ENCODE measurements around the gene SEPTIN11.

Gene SEPTIN11

DNA sequence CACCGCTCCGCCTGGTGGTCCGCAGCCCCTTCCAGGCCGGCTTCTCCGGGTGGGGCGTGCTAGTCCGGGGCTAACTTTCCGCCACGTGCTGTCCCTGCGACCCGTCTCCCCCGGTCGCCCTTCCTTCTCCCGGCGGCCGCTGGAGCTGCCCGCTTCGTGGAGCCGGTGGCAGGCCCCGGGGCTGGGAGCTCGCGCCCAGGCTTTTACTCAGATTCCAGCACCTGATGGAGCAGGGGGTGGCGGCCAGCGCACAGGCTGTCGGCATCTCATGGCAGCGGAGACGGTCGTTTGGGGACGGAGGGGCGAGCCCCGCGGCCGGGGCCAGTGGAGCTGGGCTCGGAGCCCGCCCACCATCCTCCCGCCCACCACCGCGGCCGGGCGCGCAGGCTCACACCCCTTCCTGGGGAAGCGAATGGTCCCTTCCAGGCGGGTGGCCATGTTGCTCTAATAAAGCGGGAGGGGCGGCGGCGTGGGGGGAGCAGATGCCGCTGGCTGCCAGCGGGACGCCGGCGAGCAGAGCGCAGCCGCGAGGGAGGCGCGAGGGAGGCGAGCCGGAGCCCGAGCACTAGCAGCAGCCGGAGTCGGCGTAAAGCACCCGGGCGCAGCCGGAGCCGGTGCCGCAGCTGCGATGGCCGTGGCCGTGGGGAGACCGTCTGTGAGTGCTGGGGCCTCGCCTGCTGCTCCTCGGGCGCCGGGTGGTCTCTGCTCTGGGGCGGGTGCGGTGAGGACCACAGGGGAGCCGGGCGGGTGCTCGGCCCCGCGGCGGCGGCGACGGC is at the start of gene SEPTIN11:
Gene SEPTIN11 (plus strand): TSS at position 477 of the 776 bp plus-strand sequence. CDS start 152 bp downstream, at position 629.
- peak; percentile 89 for DNase-seq

DNA sequence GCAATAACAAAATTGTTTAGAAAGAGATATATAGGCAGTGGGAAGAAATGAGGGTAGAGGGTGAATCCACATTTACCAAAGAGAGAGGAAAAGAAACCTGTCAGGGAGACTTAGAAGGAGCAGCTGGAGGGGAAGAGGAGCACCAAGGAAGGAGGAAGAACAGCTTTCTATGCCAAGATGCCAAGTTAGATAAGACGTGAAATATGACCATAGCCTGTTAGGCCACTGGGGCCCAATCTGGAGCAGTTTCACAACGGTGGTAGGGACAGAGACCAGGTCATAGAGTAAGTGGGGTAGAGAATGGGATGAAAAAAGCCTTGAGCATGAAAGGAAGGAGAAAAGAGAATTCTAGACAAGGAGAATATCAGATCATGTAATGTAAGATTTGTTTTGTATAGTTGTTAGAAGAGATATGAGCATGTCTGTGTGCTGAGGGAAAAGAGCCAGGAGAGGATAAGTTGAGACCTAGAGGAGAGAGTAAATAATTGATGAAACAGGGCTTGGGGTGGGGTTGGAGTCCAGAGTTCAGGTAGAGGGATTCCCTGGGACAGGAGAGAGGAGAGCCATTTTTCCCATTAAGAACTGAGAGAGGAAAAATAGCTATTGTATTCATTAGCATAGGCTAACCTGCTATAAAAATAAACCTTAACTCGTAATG is 47.2 kb upstream of the SEPTIN11 start:
- DNase-seq: no peak

DNA sequence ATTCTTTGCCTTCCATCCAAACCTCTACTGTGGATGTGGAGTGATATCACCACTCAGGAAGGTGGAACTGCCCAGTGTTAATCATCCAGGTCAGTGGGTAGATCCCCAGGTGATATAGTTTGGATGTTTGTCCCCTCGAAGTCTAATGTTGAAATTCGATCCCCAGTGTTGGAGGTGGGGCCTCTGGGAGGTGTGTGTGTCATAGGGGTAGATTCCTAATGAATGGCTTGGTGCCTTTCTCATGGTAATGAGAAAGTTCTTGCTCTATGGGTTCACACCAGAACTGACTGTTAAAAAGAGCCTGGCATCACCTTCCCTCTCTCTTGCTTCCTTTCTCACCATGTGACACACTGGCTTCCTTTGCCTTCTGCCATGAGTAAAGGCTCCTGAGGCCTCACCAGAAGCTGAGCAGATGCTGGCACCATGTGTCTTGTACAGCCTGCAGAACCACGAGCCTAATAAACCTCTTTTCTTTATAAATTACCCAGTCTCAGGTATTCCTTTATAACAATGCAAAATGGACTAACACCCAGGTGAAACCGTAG is 44.8 kb upstream of the SEPTIN11 start:
- no peak for DNase-seq

DNA sequence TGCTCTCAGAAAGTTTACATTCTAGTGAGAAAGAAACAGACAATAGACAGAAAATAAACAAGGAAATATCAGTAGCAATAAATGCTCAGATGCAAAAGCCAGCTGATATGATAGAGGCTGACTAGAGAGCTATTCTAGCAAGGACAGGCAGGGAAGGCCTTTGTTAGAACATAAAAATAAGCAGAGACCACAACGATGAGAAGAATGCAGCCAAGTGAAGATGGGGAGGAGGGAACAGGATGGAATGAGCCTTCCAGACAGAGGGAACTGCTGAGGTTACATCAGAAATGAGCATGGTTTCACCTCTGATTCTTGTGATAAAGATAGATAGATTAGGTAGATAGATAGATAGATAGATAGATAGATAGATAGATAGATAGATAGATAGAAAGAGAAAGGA is 44.0 kb upstream of the SEPTIN11 start:
- no peak for DNase-seq

DNA sequence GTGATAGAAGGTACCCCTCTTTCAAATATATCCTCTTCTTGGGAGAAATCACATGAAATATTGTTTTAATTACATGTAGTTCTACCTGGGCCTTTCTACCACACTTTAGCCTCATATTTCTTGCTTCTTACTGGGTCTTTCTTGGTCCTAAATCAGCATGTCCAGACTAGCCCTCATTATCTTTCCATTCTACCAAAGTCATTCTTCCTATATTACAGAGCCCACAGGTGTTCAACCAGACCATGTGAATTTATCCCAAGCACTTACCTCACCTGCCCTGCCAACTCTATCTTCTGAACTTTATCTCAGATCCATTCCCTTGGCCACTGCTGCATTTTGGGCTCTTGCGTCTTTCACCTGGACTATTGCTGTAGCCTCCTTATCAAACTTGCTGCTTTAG is 39.8 kb upstream of the SEPTIN11 start:
- no peak for DNase-seq

DNA sequence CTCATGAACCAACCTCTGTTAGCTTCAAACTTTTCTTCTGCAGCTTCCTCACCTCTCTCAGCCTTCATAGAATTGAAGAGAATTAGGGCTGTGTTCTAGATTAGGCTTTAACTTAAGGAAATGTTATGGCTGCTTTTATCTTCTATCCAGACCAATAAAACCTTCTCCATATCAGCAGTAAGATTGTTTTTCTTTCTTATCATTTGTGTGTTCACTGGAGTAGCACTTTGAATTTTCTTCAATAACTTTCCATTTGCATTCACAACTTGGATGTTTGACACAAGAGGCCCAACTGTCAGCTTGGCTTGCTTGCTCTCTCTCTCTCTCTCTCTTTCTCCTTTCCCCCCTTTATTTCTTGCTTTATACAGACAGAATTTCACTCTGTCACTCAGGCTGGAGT is 28.8 kb upstream of the SEPTIN11 start:
- no peak for DNase-seq

DNA sequence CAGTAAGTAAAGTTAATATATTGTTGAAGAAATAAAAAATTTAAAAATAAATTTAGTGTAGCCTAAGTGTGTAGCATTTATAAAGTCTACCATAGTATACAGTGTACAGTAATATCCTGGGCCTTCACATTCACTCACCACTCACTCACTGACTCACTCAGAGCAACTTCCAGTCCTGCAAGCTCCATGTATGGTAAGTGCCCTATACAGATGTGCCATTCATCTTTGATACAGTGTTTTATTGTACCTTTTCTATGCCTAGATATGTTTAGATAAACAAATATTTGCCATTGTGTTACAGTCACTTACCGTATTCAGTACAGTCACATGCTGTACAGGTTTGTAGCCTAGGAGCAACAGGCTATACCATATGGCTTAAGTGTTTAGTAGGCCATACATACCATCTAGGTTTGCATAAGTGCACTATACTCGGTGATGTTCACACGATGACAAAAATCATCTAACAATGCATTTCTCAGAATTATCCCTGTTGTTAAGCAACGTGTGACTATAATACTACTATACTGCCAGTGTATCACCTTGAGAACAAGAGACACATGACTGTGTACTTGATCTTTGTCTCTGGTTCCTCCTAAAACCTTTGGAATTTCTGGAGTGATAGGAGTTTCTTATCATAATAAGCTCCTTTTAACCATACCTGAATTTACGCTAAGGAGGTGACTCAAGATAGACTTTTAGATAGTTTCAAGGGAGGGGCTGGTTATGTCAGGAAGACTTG is 25.8 kb upstream of the SEPTIN11 start:
- no peak for DNase-seq

DNA sequence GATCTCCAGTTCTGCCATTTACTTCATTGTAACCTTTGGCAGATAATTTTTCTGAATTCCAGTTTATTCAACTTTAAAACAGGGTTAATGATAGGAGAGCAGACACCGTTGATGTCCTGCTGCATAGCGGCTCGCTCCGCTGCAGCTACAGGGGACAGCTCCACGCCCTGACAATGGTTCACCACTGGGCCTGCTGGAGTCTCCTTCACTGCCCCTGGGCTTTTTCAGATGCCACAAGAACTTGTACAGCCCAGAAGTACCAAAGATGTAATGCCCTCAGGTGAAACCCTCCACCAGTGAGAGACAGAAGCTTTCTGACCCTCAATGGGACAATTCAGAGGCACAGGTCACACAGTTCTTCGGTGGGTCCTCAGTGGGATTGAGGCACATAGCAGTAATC is 22.7 kb upstream of the SEPTIN11 start:
- DNase-seq: no peak

DNA sequence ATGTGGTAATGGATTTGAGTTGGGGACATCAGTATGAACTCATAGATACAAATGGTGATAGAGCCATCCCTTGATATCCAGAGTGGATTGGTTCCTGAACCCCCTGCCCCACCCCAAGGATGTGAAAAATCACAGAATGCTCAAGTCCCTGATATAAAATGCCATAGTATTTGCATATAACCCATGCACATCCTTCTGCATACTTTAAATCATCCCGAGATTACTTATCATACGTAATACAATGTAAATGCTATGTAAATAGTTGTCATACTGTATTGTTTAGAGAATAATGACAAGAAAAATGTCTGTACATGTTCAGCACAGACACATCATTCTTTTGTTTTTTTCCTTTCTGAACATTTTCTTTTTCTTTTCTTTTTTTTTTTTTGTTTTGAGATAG is 18.9 kb upstream of the SEPTIN11 start:
- no peak for DNase-seq

DNA sequence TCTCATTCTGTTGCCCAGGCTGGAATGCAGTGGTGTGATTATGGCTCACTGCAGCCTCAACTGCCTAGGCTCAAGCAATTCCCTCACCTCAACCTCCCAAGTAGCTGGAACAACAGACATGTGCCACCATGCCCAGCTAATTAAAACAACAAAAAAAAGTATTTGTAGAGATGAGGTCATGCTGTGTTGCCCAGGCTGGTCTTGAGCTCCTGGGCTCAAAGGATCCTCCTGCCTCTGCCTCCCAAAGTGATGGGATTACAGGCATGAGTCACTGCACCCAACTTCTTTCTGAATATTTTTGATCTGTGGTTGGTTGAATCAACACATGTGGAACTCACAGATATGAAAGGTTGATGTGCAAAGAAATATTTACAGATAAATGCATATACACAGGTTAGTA is 18.5 kb upstream of the SEPTIN11 start:
- no peak for DNase-seq

DNA sequence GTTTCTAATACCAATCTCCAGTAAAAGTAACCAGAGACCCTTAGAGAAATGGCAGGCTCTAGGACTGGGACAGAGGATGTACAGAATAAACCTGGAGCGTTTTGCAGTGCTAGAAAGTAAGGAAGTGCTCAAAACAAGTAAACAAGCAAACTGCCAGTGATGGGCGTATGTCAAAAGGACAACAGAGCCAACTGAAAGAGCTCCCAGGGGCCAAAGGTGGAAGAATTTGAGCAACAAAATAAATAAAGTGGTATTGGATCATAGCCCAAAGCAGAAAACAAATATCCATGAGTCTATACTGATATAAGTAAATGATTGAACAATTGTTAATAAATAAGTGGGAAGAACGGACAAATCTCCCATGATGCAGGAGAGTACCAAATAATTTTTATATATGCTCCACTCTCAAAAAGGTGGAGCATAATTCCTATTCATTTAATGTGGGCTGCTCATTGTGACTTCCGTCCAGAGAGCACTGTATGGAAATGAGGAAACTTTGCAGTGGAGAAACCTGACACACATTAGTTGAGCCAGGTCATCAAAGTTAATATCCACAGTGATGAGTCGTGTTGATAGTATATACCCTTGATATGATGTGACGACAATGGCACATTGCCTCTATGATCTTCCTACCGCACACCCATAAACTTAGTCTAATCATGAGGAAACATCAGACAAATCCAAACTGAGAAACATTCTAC is 17.8 kb upstream of the SEPTIN11 start:
- no peak for DNase-seq

DNA sequence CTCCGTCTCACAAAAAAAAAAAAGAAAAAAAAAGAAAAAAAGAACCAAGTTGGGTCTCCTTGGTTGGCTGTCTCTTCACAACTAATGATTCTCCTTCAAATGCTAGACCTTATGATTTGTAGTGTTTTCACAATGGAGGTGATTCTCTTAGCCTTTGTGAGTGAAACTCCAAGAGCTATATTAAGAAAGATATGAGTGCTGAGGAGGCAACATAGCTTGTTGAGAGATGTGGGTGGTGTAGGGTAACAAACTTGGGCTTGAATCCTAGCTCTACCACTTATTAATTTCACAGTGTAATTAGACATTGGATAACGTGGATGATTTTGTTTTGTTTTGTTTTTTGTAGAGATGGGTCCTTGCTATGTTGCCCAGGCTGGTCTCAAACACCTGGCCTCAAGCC is 10.4 kb upstream of the SEPTIN11 start:
- DNase-seq: no peak

DNA sequence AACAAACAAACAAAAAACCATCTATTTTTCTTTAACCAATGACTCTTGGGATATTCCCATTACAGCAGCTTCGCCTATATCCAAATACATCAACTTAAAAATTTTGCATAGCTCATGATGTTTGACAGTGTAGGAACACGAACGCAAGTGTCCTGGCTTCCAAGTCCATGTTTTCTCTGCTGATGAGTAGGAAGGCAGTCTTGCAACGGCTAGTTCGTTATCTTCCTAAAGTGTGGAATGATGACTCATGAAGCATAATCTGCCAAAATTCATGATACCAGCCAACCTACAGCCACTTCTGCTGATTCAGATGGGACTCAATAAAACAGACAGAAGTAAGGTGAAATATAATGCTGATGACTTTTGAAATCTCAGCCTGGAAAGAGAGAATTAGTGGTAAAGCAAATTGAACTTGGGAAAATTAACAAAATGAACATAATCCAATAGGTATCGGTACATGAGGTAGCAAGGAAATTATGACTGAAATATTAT is 6.4 kb upstream of the SEPTIN11 start:
- no peak for DNase-seq

DNA sequence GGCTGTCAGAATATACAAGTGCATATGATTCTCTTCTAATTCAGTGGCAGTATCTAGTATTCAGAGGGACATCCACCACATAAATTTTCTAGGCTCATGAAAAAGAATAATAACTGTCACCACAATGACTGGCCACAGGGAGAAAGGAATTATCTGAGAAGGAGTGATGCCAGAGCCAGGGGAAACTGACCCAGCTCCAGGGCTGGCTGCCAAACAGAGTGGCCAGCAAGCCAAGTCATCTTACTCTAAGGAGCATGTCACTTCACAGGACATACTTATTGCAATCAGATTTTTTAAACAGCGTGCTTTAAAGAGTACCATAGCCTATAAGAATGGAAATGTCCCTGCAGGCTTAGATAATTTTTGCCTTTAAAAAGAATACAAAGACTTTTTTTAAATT is 5.8 kb upstream of the SEPTIN11 start:
- DNase-seq: no peak

DNA sequence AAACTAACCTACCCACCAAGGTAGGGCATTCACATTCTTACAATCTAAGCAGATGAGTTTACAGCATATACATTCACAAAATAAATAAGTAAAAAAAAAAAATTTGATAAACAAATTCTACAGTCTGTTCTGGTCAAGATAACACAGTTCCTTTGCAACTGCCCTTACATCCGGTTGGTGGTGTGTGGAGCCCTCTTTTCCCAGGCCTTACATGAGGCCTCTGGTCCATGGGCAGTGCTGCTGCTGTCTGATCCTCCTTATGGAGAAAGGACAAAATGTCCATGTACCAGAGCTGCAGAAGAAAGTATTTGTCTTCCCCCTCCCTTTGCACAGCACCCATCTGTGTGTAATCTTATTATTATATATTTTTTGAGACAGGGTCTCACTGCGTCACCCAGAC is 2.2 kb upstream of the SEPTIN11 start:
- DNase-seq: no peak

DNA sequence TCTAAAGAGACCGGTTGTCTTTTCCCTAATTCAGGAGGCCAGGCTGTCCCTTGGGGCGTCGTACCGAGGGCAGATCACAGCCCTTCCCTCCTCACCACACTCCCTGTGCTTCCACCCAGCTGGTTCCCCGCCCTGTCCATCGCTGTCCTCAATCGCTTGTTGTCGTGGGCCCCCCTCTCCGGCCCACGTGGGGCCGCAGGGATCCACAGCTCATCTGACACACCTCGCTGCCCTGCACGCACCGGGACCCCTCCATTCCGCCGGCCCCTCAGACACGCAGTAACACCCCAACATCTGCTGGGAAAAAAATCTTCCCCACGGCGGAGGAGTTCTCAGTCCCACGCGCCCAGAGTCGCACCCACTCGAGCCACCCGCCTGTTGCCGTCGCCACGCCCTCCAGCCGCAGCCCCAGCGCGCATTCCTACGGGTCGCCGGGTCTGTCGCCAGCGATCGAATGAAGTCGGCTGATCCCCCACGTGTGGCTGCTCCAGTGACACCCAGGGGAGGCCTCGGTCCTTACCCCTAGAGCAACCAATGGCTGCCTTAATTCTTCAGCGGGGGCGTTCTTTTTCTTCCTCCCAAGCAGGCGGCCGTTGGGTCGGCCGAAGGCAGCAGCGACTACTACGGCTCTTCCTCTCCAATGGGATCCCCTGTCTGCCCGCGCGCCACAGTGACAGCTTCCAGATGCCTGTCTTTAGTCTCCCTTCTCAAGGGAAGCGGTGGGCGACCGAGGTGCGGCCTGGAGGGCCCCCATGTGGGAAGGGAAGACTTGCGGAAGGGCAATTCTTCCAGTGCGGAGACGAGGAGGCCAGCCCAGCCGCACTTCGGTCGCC is 893 bp upstream of the SEPTIN11 start:
- DNase-seq: peak; percentile 34

DNA sequence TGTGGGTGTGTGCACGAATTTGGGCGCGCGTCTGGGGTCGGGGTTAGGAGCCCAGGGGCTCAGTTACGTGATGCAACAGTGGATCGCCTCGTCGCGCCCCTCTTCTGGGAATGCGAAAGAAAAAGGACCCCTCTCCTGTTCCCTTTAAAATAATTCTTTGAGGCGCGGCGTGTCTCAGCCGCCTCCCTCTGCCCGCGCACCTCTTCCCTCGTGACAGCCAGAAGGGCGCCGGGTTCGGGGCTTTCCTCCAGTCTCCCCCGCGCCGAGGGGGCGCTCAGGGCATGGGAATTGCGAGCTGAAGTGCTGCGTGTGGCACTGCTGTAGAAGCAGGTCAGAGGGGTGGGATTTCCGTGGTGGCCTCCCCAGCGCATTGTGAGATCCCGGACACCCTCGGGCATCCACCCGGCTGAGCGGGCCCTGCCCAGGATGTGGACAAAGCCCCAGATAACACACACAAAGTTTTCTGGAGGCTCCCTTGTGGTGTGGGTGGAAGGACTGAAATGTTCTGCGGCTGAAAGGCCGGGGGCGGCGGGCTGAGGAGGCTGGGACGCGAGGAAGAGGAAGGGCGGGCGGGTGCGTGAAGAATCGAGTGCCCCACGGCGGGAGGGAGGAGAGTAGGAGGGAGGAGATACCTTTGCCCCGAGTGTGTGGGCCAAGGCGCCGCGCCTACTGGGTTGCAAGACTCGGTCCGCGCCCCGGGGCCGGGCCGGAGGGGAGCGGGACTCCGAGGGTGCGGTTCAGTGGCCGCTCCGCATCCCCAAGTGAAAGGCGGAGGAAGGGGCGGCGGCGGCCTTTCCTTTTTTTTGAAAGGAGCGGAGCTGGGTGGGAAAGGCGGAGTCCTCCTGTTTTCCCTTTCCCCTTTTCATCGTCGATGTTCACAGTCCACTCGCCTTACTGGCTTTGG is 752 bp downstream of the SEPTIN11 start:
- DNase-seq: no peak

DNA sequence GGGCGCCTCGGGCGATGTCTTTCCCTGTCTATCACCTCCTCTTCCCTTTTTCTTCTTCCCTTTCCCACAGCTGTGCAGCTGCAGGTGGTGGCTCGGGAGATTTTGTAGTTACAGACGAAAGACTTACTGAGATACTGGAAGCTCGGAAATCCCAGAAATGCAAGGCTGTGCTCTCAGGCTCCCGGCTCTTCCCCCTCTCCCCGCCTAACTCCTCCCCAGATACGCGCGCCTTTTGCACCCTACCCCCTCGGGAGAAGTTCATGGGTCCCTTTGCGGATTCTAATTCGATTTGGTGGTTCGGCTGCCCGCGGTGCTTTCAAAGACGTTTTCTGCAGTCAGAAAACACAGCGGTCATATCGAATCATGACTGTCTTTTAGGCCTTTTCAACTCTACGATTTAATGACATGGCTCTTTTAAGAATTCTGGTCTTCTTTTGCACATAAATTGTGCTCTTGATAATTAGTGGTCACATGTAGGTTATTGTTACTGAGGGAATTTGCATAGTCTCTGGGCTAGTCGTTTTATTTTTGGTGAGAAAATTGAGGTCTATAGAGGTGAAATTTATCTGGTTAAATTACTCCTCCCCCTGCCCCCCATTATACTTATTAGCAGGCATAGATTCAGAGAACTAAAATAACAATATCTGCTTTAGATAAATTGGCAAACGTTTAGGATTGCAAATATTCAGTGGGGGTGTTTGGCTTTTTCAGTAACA is 1.6 kb downstream of the SEPTIN11 start:
- no peak for DNase-seq

DNA sequence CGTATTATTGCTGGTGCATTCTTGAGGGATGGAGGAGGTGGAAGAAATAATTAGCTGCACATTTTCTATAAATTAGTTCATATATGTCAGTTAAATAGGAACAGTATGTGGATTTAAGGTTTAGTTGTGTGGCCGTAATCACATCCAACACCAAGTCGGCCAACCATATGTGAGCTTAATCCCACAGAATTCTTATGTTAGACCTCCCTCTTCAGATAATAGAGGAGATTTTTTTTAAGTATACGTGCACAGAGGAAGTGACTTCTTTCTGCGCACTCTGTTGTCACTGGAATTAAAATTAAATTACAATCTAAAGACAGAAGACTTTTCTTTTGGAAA is 2.1 kb downstream of the SEPTIN11 start:
- no peak for DNase-seq

DNA sequence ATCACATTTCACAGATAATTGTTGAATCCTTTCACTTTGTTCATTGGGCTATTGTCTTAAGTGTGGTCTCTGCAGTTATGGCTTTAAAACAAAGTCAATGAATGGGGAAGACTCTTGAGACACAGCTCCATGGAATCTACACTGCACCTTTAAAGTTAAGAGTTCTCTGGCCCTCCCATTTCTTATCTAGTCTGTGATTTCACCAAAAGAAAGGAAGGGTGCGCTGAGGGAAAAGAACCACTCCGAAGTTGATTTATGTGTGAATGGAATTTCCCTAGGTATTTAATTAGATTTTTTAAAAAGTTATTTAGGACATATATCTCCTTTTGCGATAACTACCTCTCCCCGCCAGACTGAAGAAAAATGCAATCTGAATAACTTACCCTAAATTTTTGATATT is 2.5 kb downstream of the SEPTIN11 start:
- DNase-seq: no peak

All from NCI-H510A (cell line).